Adrenal gland (tissue), 5 donors: ENCODE measurements around the gene ANKRD36.
"Not testable (repeated sequence)": the region's sequence is repeated elsewhere in the genome, so short reads cannot be mapped to it uniquely, and the experiment has no call there.

Experiments
- CTCF ChIP-seq, 6 experiments: fragments of 450-650 bp in 4 of 6; fragments of 200-600 bp in 2 of 6; sonication (generic) in 1 of 6; IDR thresholded peaks; 1 replicate in 5 of 6; 2 replicates in 1 of 6; pipeline versions ENCODE4 v1.5.1 to v1.8.0; 2016 to 2021; ENCODE audit warnings: antibody characterized with exemption in 6 of 6, mild to moderate bottlenecking in 2 of 6, moderate library complexity in 1 of 6
- POLR2A ChIP-seq, 2 donors: fragments of 450-650 bp; IDR thresholded peaks; one replicate each; pipeline ENCODE4 v1.6.1; 2017; ENCODE audit warnings: antibody characterized with exemption in 2 of 2, mild to moderate bottlenecking in 2 of 2, moderate library complexity in 1 of 2
- donor health status: DM: no; HTN: no; CAD: no.

DNA sequence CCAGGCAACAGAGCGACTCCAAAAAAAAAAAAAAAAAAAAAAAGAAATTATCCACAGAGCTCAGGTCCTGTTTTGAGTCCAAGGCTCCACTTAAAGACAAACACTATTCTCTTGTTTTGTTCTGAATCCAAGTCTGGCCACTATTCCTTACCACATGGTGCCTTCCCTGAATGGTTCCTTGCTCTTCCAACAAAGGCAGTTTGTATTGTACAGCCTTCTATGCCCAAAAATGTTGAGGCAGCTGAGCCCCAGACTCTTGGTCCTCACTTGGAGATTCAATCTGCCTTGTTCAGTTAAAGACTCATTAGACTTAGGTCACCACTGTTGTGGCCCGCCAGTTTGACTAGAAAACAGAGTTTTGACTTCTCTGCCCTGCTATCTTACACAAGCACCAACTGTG is 20.0 kb upstream of the ANKRD36 start:
- not testable (repeated sequence) for TF ChIP-seq POLR2A, CTCF (IDR thresholded peaks at IDR 0.05)
